Adipocyte (in vitro differentiated cells): Measurements from ENCODE around the gene PRKAR1A.

Source experiments
- DNase-seq: peaks from one replicate; pipeline ENCODE4 v3.0.0-alpha.2; 2015; ENCODE audit warnings: low read depth
- H3K27me3 ChIP-seq: replicated peaks from 2 replicates; pipeline ENCODE4 v1.7.0; 2013; ENCODE audit warnings: mild to moderate bottlenecking, low read length, moderate library complexity; ENCODE audit not compliant: control insufficient read depth, insufficient read depth
- H3K36me3 ChIP-seq: 2 replicates; pipeline ENCODE4 v1.7.0; 2013; ENCODE audit warnings: low read length, mild to moderate bottlenecking, moderate library complexity; ENCODE audit not compliant: control insufficient read depth, insufficient read depth, severe bottlenecking
- H3K4me1 ChIP-seq: 2 replicates; pipeline ENCODE4 v1.7.0; 2013; ENCODE audit warnings: mild to moderate bottlenecking, low read length, moderate library complexity; ENCODE audit not compliant: control insufficient read depth, insufficient read depth
- H3K4me3 ChIP-seq: 2 replicates; pipeline ENCODE4 v1.7.0; 2013; ENCODE audit warnings: mild to moderate bottlenecking, low read length, moderate library complexity
- H3K9ac ChIP-seq: 2 replicates; pipeline ENCODE4 v1.7.0; 2013; ENCODE audit warnings: mild to moderate bottlenecking, low read length, moderate library complexity
- H3K9me3 ChIP-seq: 2 replicates; pipeline ENCODE4 v1.7.0; 2013; ENCODE audit warnings: mild to moderate bottlenecking, low read length, moderate library complexity; ENCODE audit not compliant: control insufficient read depth

Gene PRKAR1A

DNA sequence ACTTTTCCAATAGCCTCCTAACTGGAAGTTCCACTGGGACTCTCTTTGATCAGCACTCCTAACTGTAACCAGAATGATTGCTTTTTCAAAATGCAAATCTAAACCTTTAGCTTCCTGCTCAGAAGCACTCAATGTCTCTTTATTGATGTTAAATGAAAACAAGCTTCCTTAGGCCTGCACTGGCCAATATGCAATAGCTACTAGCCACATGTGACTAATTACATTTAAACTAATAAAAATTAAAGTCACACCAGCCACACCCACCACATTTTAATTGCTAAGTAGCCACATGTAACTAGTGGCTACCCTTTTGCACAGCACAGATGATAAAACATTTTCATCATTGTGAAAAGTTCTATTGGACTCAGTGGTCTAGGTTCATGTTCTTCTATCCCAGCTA, 57.1 kb downstream of the PRKAR1A start:
- H3K4me1 ChIP-seq: peaks cover 43% of the 10 kb centered on the region
- no peak overlapping the region for H3K9ac ChIP-seq
- H3K9me3 ChIP-seq: no peaks in the 10 kb centered on the region
- H3K27me3 ChIP-seq: no peaks in the 10 kb centered on the region
- H3K4me3 ChIP-seq: no peak overlapping the region
- no peak for DNase-seq
- no peaks in the 10 kb centered on the region for H3K36me3 ChIP-seq

DNA sequence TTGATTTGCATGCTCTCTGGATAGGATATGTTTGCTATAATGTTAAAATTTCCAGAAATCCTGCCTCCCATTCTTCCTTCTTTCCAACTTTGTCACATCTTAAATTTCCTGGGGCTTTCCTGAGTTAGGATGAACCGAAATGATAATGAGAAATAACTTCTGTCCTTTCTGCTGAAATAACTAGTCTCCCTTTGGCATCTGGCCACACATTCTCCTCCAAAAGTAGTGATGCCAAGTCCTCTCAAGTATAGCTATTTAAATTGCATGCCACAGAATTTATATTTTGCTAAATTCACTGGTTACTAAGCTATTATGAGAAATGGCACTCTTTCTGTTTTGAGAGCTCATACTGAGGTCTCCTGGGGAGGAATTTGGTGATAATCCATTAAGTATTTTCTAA, 58.3 kb downstream of the PRKAR1A start:
- Histone ChIP-seq H3K9ac (no peak overlapping the region), H3K4me1 (peaks cover 31% of the 10 kb centered on the region), H3K9me3 (no peaks in the 10 kb centered on the region), H3K27me3 (no peaks in the 10 kb centered on the region), H3K36me3 (no peaks in the 10 kb centered on the region), H3K4me3 (no peak overlapping the region)
- DNase-seq: peak; percentile 39

DNA sequence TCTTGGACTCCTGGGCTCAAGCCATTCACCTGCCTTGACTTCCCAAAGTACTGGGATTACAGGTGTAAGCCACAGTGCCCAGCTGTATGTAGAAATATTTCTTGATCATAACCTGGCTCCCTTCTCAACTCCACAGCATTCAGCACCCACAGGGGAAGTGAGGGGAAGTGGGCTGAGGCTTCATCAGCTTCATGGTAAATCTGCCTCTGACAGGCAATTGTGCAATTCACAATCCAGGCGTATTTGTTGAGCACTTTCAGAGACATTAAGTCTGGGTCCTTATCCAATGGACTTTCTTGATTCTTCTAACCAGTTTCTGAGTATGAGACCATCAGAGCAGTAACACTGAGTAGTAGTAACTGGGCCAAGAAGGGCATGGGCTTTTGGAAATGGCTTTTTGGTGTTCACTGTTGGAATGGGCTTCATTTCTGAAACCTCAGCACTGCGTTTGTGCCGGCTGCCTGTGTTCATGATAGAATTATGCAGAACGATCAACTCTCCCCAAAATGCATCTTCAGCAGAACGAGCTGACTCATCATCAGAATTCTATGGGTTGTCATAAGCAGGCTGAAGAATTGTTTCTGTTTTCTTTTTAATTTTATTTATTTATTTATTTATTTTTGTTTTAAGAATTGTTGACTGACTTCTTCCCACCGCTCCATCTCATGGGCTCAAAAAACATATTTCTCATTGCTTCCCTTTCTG, 60.1 kb downstream of the PRKAR1A start:
- Histone ChIP-seq H3K27me3 (no peaks in the 10 kb centered on the region), H3K9me3 (no peaks in the 10 kb centered on the region), H3K9ac (no peak overlapping the region), H3K36me3 (no peaks in the 10 kb centered on the region), H3K4me3 (no peak overlapping the region), H3K4me1 (peaks cover 29% of the 10 kb centered on the region)
- no peak for DNase-seq

DNA sequence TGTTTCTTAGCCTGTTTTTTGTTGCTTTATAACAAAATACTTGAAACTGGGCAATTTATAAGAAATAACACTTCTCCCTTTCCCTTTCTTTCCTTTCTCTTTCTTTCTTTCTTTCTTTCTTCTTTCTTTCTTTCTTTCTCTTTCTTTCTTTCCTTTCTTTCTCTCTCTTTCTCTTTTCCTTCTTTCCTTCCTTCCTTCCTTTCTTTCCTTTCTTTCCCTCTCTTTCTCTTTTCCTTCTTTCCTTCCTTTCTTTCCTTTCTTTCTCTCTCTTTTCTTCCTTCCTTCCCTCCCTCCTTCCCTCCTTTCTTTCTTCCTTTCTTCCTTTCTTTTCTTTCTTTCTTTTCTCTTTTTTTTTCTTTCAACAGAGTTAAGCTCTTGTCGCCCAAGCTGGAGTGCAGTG, 61.1 kb downstream of the PRKAR1A start:
- Histone ChIP-seq H3K9ac (no peak overlapping the region), H3K4me1 (peaks cover 33% of the 10 kb centered on the region), H3K36me3 (no peaks in the 10 kb centered on the region), H3K4me3 (no peak overlapping the region), H3K27me3 (no peaks in the 10 kb centered on the region), H3K9me3 (no peaks in the 10 kb centered on the region)
- DNase-seq: no peak

DNA sequence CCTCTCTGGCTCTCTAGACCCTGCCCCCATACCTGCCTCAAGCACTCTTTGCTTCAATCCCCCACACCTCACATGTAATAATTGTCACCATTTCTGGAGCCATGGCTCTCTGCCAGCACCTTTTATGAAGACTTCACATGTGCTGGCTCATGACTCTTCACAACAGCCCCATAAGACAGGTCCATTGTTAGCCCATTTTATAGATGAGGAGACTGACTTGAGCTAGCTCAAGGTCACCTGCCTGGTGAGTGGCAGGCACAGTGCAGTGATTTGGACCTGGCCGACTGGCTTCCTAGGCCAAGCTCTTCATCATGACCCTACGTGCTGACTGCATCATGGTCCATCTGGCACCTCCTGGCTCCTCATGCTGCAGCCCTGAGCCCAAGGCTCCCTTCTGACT, 63.9 kb downstream of the PRKAR1A start:
- H3K9me3 ChIP-seq: no peaks in the 10 kb centered on the region
- peak overlapping the region; percentile 77 for H3K9ac ChIP-seq
- H3K4me3 ChIP-seq: peak overlapping the region; percentile 33
- peaks cover 51% of the 10 kb centered on the region for H3K4me1 ChIP-seq
- no peaks in the 10 kb centered on the region for H3K36me3 ChIP-seq
- no peak for DNase-seq
- no peaks in the 10 kb centered on the region for H3K27me3 ChIP-seq

DNA sequence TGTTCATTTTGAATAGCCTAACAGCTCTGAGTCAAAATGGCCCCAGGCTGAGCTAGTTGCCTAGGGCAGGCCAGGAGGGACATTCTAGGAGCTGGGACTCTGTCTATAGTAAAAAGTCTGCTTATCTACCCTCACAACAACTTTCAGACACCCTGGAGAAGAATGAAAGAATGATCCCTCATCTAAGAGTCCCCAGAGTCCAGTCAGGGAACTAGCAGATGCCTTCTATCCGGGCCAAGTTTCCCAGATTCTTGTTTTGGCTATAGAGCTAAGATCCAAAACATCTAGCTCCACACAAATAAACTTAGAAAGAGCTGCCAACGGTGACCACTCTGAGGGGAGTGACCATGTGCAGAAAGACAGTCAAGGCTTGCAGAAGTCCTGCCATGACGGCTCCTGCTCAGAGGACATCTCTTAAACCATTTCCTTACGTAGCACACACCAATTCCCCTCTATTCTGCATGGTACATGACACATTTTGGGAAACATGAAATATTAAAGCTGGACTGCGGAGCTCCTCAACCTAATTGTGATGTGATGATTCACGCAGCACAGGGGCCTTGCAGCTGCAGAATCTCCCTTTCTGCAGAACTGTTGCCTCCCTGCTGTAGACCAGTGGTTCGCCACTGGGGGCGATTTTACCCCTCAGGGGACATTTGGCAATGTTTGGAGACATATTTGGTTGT, 64.7 kb downstream of the PRKAR1A start:
- peak; percentile 75 for DNase-seq

DNA sequence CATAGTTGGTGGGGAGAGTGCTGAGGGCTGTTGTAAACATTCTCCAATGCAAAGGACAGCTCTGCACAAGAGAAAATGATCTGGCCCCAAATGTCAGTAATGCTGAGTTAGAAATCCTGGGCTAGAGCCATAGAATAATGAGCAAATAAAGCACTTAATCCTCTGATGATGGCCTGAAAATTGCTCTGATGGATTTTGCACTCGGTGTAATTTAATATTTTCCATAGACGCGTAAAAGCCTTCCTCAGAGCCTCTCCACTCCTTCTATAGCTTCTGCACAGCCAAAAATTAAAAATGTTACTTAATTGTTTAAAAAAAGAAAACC, 65.2 kb downstream of the PRKAR1A start:
- Histone ChIP-seq H3K9ac (peak overlapping the region; percentile 77), H3K9me3 (no peaks in the 10 kb centered on the region), H3K36me3 (no peaks in the 10 kb centered on the region), H3K4me3 (peak overlapping the region; percentile 40), H3K27me3 (no peaks in the 10 kb centered on the region), H3K4me1 (peaks cover 61% of the 10 kb centered on the region)
- DNase-seq: no peak

More for the DNA sequence above, 64.7 kb downstream of the PRKAR1A start:
- no peaks in the 10 kb centered on the region for H3K36me3 ChIP-seq
- H3K9ac ChIP-seq: peak overlapping the region; percentile 77
- H3K27me3 ChIP-seq: no peaks in the 10 kb centered on the region
- H3K9me3 ChIP-seq: no peaks in the 10 kb centered on the region
- H3K4me1 ChIP-seq: peaks cover 56% of the 10 kb centered on the region
- H3K4me3 ChIP-seq: peak overlapping the region; percentile 40

DNA sequence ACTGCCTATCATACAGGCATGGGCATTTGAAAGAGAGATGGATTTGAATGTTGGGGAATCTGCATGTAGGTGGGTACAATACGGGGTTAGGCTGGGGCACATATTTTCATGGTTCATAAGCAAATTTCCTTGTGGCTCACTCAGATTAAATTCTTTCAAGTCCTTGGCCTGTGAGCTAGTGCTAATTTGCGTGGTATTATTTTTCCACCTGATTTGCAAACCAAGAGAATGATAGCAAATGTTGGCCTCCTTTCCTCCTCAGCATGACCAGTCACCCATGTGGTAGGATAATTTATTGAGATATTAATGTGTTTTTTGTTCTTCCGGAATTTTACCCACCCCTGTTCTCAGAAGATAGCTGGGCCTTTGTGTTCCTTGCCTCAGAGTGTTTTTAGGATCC, 66.0 kb downstream of the PRKAR1A start:
- H3K36me3 ChIP-seq: no peaks in the 10 kb centered on the region
- peak overlapping the region; percentile 77 for H3K9ac ChIP-seq
- H3K4me3 ChIP-seq: peak overlapping the region; percentile 40
- no peaks in the 10 kb centered on the region for H3K9me3 ChIP-seq
- no peaks in the 10 kb centered on the region for H3K27me3 ChIP-seq
- peaks cover 62% of the 10 kb centered on the region for H3K4me1 ChIP-seq
- DNase-seq: no peak

DNA sequence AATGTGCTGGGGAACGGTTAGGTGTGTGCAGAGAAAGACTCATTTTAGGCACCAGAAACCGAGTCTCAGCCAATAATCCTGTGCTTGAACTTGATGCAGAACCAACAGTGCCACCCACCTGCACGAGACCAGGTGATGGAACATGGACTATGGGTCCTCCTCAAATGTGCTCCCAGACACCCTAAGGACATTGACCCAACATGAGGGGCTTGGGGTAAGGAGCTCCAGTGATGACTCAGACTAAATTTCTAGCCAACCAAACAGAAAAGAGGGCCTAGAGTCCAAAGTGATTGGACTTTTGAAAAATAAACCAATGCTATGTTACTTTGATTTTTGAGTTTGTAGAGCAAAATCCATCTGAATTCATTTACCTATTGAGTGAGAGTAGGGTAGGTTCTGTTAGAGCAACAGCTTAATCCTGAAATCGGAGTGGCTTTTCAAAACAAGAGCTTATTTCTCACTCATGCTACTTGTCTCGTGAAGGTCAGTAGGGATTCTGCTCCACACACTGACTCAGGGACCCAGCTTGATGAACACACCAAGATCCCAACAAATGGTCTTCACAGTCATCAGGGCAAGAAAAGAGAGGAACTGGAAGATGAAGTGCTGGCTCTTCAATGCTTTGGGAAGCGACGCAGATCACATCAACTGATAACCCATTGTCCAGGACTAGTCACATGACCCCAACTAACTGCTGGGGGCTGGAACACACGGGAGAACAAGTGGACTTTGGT, 67.1 kb downstream of the PRKAR1A start:
- H3K4me3 ChIP-seq: peak overlapping the region; percentile 62
- H3K27me3 ChIP-seq: no peaks in the 10 kb centered on the region
- H3K9ac ChIP-seq: peak overlapping the region; percentile 72
- no peaks in the 10 kb centered on the region for H3K36me3 ChIP-seq
- H3K4me1 ChIP-seq: peaks cover 64% of the 10 kb centered on the region
- no peaks in the 10 kb centered on the region for H3K9me3 ChIP-seq
- DNase-seq: no peak

DNA sequence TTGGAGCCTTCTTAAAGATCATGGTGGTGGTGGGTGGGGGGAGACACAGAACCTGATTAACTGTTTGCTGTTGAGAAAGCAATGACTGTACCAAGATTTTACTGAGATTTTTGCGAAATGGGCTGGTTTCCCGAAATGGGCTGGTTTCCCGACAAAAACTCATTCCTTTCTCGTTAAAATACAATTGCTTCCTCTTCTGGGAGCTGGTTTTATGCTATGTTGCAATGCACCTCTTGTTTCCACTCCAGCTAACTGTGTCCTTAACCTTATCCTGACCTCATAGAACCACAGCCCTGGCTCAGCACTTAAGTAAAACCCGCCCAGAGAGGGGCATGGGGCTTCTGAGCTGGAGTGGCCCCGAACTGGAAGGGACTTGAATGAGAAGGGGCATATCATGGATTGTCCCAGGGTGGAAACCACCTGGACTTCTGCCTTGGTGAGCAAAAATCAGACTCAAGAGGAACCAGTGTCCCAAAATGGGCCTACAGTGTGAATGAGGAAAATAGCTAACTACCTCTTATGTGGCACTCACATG, 68.1 kb downstream of the PRKAR1A start:
- Histone ChIP-seq H3K36me3 (no peaks in the 10 kb centered on the region), H3K9me3 (no peaks in the 10 kb centered on the region), H3K9ac (peak overlapping the region; percentile 76), H3K4me1 (peaks cover 73% of the 10 kb centered on the region), H3K27me3 (no peaks in the 10 kb centered on the region), H3K4me3 (peak overlapping the region; percentile 62)
- peak; percentile 67 for DNase-seq
